ENCODE data around the gene CRYZL1.

Gene CRYZL1

DNA sequence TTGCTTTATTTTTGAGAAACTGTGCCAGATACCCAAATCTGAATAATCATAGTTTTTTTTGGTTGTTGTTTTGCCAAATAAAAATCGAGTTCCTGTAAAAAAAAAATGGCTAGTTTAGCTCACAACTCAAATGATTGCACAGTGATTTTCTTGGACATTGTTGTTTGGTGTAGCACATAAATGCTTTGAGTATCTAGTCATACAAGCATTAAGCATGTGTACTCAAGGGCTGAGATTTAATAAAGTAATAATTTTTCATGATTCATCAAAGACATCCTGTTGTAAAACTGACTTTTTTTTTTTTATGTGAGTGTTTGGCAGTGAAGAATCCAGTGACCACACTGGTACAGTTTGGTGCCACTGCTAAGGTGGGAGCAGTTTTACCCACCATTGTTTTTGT, 19.6 kb upstream of the CRYZL1 start:
- DNase-seq (ENCODE audit: low spot score) = no peak

DNA sequence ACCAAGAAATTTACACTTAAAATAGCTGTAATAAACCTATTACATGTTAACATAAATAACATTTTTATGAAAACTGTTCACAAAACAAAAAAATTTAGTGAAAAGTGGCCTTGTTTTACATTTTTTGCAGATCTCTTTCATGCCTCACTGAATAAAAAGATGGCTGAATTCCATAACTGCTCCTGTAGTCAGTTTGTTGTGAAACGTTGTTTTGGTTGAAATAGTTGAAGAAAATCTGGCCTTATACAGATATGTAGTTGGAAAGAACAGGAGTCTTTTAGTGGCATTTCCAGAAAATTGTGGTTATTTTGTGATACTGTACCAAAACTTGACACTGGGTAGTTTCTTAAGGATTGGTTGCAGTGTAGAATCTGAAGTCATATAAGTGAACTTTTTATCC, 18.9 kb upstream of the CRYZL1 start:
- DNase-seq (ENCODE audit: low spot score) = no peak

DNA sequence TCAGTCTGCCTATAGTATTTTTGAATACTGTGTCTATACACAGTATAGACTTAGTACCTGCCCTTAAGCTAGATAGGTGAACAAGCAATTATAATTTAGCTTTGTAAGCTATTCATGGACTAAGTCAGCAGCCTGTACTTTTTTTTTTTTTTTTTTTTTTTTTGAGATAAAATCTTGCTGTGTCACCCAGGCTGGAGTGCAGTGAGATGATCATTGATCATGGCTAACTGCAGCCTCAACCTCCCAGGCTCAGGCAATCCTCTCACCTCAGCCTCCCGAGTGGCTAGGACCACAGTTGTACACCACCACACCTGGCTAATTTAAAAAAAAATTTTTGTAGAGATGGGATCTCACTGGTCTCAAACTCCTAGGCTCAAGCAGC, 18.0 kb upstream of the CRYZL1 start:
- no peak for DNase-seq (ENCODE audit: low spot score)

DNA sequence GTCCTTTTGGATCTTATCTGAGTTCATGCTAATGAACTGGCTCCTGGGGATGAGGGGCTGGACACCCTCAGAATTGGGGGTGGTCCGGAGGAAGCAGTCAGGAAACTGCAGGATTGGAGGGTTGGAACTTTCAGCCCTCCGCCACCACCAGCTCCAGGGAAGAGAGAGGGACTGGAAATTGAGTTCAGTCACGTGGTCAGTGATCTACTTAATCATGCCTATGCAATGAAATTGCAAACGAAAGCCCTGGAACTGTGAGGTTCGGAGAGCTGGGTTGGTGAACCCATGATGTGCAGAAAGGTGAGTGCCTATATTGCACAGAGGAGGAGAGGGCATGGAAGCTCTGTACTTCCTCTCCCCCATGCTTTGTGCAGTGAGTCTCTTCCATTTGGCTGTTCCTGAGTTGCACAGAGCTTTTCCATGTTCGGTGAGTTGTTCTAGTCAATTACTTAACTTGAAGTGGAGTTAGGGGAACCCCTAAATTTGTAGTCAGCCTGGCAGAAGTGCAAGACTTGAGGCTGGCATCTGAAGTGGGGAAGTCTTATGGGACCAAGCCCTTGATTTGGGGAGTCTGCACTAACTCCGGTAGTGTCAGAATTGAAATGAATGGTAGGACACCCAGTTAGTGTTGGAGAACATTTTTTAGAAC, 17.5 kb upstream of the CRYZL1 start:
- DNase-seq (ENCODE audit: low spot score) = no peak

DNA sequence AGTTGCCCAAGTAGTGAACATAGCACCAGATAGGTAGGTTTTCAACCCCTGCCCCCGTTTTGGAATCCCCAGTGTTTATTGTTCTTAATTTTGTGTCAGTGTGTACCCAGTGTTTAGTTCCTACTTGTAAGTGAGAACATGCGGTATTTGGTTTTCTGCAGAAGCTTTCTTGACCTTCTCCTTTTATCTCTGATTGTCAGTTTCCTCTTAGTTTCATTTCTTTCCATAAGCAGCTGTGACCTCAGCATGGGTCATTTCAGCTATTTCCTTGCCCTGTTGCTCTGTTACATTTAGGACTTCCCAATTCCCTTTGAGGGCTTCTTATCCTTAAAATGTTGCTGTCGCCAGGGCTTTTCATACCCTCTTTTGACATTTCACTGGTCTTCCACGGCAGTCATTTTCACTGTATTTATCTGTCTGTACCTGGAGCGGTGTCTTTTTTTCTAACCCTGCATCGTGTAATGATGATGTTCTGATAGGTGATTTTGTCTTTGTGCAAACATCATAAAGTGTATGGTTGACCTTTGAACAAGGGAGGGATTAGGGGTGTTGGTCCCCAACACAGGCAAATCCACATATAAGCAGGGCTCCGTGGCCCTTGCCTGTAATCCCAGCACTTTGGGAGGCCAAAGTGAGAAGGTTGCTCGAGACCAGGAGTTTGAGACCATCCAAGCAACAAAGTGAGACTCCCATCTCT, 15.7 kb upstream of the CRYZL1 start:
- DNase-seq (ENCODE audit: low spot score) = no peak

DNA sequence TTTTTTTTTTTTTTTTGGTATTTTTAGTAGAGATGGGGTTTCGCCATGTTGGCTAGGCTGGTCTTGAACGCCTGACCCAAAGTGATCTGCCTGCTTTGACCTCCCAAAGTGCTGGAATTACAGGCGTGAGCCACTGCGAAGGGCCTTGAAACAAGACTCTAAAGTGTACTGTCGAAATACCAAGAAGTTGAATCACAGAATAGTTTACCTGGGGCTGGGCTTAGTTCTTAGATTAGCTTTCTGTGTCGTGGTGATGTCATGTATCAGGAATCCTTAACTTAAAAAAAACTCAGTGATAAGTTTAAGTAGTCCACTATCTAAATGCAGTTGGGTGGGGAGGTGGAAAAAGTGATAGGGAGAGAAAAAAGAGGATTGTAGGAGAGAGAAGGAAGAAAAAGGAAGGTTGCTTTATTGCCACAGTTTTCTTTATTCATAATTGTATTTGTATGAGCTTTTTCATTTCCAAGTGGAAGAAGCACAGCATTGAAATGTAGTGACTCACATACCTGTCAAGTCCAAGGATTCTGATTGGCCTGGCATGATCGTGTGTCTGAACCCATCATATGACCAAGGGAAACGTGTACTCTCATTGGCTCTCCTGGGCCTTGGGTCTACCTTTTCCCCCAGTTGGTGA, 14.2 kb upstream of the CRYZL1 start:
- DNase-seq (ENCODE audit: low spot score) = no peak

DNA sequence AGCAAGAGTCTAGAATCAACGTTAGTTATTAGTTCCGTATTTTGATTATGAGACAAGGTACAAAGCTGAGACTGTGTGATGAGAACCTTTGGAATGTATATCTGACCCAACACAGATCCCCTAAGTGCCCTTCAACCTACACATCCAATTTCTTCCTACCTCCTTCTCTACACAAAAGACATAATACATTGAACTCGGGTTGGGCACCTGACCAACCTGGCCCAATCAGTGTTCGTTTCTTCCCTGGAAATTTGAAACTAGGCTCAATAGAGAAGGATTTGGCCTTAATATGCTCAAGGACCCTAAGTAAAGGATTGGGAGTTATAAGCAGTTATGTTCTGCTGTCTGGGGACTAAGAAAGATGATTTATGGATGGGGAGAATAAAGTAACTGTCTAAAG, 12.9 kb upstream of the CRYZL1 start:
- DNase-seq (ENCODE audit: low spot score) = no peak

DNA sequence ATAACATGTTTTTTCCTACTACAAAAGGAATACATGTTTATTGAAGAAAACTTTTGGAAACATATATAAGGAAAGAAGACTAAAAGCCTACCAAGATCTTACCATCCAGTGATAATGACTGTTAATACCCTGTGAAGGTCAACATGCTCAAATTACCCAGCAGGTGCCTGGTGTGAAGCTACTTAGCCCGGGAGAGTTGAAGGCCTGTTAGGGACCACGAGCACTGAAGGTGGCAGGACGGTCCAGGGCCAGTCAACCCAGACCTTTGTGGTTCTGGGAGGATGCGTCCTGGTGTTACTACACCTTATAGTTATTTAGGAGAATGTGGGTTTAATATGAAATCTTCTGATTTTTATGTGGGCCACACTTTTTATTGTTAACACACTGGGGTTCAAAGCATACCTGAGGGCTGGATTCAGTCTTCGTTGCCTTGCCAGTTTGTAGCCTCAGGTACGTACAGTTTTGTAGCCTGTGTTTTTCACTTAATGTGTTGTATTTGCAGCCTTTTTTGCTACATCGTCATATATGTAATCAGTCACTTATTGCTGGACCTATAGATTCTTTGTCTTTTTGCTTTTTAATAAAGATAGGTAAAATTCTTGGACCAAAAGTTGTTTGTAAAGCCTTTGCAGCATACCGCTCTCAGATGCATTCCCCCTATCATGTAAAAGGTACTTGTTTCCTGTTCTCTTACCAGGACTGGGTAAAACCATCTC, 10.6 kb upstream of the CRYZL1 start:
- DNase-seq (ENCODE audit: low spot score) = no peak

DNA sequence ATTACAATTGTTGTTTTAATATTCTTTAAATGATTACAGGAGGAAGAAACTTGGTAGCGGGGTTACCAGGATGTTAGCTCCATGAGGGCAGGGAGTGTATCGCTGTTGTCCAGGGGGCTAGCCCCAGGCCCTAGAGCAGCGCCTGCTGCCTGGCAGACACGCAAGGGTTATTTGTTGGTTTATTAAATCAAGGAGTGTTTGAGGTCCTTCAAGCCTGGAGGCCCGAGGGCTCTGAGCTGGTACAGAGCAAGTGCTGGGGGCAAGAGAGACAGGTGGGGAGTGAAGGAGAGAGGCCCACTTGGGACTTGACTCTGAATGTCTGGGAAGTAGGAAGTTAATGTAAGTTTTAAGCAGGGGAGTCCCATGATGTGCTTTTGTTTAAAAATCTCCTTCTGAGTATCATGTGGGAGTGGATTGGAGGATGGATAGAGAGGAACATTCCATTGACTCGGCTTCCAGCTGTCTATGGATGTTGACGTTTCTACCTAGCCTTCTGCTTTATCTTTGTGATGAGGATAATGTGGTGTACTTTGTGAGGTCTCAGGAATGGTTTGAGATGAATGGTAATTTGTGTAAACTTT, 9.5 kb upstream of the CRYZL1 start:
- no peak for DNase-seq (ENCODE audit: low spot score)

DNA sequence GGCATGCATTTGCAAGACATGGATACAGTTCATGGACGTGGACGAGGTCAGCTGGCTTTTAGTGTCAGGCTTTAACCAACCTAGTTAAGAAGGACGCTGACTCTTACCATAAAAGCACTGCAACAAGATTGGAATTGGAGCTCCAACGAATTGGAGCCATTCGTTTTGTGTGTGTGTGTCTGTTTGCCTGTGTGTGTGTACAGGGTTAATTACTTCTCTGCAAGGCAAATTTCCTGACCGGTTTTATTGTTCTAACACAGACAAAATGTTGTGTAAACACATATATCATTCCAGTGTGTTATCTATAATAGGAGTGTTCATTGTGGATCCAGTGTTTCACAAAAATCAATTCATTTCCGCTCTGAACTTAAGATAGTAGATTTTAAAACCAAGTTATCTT, 8.7 kb upstream of the CRYZL1 start:
- no peak for DNase-seq (ENCODE audit: low spot score)

DNA sequence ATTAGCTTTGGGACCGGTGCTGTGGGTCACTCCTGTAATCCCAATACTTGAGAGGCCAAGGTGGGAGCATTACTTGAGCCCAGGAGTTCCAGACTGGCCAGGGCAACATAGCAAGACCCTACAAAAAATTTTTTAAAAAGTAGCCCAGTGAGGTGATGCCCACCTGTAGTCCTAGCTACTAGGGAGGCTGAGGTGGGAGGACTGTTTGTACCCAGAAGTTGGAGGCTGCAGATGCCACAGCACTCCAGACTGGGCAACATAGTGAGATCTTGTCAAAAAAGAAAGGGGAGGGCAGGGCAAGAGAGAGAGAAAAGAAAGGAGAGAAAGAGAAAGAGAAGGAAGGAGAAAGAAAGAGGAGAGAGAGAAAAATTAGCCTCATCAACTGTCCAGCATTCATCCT, 7.0 kb upstream of the CRYZL1 start:
- DNase-seq (ENCODE audit: low spot score) = no peak

DNA sequence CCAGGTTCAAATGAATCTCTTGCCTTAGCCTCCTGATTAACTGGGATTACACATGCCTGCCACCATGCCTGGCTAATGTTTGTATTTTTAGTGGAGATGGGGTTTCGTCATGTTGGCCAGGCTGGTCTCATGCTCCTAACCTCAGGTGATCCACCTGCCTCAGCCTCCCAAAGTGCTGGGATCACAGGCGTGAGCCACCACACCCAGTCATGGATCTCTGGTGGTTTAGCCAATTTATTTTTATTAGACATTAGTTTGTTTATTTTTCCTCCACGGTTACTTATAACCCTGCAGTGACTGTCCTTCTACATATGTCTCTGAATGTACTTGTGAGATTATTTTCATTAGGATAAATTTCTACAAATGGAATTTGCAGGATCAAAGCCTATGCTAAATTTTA, 6.0 kb upstream of the CRYZL1 start:
- no peak for DNase-seq (ENCODE audit: low spot score)

DNA sequence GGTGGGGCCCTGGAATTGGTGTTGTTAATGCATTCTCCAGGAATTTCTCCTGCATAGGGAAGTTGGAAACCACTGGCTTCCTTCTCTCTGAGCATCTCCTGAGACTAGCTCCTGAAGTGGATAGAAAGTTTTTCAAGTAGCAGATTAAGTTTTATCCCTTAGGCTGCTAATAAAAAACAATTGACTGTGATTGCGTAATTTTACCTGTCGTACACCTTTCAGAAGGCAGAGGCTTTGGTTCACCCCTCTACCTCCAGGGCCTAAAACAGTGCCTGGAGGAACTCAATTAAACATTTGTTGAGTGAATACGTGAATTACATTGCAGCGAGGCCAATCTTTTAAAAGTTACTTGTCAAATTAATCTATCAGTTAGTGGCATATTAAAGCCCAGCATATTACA, 4.2 kb upstream of the CRYZL1 start:
- no peak for DNase-seq (ENCODE audit: low spot score)

DNA sequence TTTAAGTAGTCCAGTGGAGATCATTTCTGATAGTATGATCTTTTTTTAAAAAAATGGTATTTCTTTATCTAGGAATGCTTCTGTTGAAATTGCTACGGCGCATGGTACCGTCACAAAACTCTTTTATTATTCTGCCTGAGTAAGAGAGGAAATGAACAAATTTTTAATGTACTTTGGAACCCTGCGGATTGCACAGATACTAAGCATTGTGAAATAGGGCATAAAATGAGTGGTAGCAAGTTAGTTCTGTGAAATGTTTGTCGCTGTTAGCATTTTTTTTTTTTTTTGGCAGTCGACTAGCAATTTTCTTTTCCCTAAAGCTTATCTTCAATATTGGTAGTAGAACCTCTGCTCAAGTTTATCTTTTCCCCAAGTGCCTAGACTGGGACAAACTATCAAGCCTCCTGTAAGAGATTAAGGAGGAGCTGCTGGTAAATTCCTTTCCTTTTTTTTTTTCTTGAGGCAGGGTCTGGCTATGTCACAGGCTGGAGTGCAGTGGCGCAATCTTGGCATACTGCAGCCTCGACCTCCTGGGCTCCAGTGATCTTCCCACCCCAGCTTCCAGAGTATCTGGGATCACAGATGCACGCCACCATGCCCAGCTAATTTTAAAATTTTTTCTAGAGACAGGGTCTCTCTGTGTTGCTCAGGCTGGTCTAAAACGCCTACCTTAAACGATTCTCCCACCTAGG, 3.0 kb upstream of the CRYZL1 start:
- no peak for DNase-seq (ENCODE audit: low spot score)

DNA sequence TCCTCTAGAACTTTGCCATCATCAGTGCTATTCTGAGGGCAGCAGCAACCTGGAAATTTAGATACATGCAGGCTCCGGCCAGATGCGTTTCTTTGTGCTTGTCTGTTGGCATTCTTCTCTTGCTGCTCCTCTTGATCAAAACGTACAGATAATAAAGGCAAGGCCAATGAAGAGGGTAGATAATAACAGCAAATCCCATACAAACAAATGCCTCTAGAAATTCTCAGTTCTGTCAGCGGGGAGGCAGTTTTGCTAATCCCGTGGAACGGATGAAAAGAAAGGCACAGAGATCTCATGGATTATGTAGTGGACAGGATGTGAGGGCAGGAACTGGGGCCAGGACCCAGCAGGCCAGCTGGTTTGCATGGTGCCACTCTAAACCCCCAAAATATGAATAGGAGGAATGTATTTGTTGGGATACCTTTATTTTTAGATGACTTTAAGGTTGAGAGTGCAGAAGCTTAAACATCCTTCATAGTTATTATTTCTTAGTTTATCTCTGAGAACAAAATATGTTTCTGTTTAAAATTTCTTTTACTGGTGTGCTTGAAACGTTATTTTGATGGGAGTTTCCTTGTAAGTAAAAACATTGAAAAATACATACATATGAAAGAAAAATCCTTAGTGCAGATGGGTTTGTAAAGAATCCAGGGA, 2.2 kb upstream of the CRYZL1 start:
- no peak for DNase-seq (ENCODE audit: low spot score)

DNA sequence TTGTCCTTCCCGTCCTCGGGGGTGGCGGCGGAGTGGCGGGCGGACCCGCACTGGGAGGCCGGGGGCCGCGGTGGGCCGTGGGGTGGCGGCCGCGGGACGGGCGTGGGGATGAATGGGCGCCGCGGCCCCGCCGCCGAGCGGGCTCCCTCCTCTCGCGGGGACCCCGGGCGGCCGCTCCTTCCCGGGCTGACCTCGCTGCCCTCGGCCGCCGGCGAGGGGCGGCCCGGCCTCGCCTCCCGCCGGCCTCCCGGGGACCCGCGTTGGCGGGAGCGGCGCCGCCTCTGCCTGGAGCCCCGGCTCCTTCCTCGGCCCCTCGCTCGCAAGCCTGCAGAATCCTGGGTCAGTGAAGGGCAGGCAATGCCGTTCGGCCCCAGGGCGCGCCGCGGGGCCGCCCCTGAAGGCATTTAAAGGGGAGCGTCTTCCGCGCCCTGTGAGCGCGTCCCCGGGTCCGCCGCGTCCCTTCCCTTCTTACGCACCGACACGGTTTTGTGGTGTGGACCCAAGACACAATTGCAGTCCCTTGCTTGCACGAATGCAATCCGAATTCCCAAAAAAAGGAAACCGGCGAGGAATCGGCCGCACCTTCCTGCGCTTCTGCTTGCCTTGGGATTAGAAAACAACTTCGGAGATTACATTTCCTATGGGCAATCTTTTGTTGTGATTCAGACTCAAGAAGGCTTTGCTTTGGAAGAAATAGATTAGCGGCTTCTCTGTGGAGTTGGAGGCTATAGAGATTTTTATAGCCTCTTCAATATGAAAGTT, 1.5 kb upstream of the CRYZL1 start:
- DNase-seq (ENCODE audit: low spot score) = no peak

DNA sequence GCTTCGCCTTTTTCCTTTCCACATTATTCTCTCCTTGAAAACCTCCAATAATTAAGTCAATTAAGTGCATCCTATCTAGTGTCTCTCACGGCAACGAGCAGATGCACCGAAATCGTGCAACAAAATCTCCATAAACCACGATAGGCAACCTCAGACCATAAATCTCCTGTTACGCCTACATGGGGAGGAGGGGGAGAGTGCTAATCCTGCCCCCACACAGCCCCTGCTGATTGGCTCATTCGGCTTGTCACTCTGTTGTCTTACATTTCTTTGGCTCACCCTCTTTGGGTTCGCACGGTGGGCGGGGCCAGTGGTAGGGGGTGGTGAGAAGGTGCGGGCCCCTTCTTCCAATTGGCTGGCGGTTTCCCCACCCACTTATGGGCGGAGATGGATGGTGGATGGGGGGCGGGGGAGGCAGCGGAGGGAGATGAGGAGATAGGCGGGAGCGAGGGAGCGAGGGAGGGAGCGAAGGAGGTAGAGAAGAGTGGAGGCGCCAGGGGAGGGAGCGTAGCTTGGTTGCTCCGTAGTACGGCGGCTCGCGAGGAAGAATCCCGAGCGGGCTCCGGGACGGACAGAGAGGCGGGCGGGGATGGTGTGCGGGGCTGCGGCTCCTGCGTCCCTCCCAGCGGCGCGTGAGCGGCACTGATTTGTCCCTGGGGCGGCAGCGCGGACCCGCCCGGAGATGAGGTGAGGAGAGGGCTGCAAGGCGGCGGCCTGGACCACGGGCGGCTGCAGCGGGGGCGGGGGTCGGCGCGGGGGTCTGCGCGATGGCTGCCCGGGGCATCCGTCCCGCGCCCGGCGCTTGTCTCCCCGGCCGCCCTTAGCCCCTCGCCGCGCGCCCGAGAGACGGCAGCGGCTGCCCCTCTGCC, 720 bp upstream of the CRYZL1 start, which contains the start of gene ITSN1:
Gene ITSN1, plus strand, starts transcription at position 475 of the 869 bp plus-strand sequence. CDS start 76,328 bp downstream, outside the sequence.
- DNase-seq (ENCODE audit: low spot score) = peak; percentile 83

DNA sequence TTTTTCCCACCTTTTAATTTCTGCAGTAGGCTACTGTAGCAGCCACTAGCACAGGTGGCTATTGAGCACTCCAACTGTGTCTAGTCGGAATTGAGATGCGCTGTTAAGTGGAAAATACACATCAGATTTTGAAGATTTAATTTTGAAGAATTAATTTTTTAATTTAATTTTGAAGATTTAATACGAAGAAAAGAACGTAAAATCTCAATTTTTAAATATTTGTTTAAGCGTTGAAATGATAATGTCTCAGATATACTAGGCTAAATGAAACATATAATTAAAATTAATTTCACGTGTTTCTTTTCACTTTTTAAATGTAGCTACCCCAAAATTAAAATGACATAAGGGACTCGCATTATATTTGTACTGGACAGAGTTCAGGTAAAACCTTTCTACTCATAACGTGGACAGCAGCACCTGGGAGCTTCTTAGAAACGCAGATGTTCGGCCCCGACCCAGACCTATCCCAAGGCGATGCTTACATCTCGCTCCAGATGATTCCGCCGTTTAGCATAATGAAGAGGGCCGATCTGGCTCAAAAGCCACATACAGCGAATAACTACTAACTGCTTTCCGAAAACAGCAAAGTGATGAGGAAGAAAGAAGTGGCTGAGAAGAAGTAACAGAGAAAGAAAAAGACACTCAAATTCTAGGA, 717 bp downstream of the CRYZL1 start:
- no peak for DNase-seq (ENCODE audit: low spot score)

DNA sequence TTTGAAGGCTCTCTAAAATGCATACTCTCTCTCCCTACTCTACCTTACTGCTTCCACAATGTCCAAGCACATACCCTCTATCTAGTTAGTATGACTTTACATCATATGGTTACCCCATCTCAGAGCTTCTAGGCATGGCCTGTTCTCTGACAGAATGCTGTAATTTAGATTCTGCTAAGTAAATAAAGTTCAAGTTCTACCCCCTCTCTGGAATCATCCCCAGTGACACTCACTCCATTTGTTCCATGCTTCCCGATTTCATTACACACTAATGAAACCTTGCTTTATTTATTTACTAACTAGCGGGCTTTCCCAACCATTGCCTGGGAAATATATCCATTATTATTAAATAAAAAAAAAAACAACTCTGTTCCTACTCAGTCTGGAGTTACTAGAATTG, 7.3 kb downstream of the CRYZL1 start:
- no peak for DNase-seq (ENCODE audit: low spot score)
